Heart right ventricle (tissue), 16 donors: ENCODE data around the gene RNASE2. TPM values are rescaled to one million over a fixed set of nuclear protein-coding genes. Genes with fewer than 3 reads are reported as not detected.

Source experiments
- ATAC-seq, 8 donors: fragments of 200-7000 bp; cut with Tn5 transposase; one replicate each; pipeline ENCODE4 v1.9.1; 2020; ENCODE audit warnings: mild to moderate bottlenecking in 8 of 8, moderate library complexity in 8 of 8, moderate number of reproducible peaks in 1 of 8
- DNase-seq, 2 donors: peaks; one replicate each; pipeline ENCODE4 v3.0.0-alpha.2; 2020
- H3K27ac ChIP-seq, 10 donors: fragments of 200-600 bp; sonication (generic) in 2 of 10; one replicate each; pipeline versions ENCODE4 v1.5.0 to v1.8.0; 2020 to 2022; ENCODE audit warnings: mild to moderate bottlenecking in 3 of 10
- H3K27me3 ChIP-seq, 7 donors: fragments of 200-600 bp; one replicate each; pipeline ENCODE4 v1.8.0; 2021 to 2022; ENCODE audit warnings: mild to moderate bottlenecking in 2 of 7
- H3K36me3 ChIP-seq, 9 donors: fragments of 200-600 bp; sonication (generic) in 1 of 9; one replicate each; pipeline versions ENCODE4 v1.5.0 to v1.8.0; 2020 to 2022; ENCODE audit warnings: mild to moderate bottlenecking in 2 of 9
- H3K4me1 ChIP-seq, 9 donors: fragments of 200-600 bp; sonication (generic) in 1 of 9; one replicate each; pipeline versions ENCODE4 v1.5.0 to v1.8.0; 2020 to 2022; ENCODE audit warnings: mild to moderate bottlenecking in 4 of 9
- H3K4me3 ChIP-seq, 10 donors: fragments of 200-600 bp; sonication (generic) in 2 of 10; one replicate each; pipeline versions ENCODE4 v1.5.0 to v1.8.0; 2020 to 2022; ENCODE audit warnings: mild to moderate bottlenecking in 7 of 10, moderate library complexity in 2 of 10
- H3K9me3 ChIP-seq, 11 donors: fragments of 200-600 bp in 10 of 11; sonication (generic) in 2 of 11; one replicate each; pipeline versions ENCODE4 v1.5.0 to v1.8.0; 2013 to 2022; ENCODE audit warnings: mild to moderate bottlenecking in 2 of 11, control low read depth in 1 of 11, moderate library complexity in 1 of 11
- CTCF ChIP-seq, 9 donors: fragments of 200-600 bp; sonication (generic) in 2 of 9; IDR thresholded peaks; one replicate each; pipeline versions ENCODE4 v1.5.0 to v1.8.0; 2021 to 2022; ENCODE audit warnings: antibody characterized with exemption in 9 of 9, mild to moderate bottlenecking in 5 of 9, moderate library complexity in 1 of 9
- WGBS, 2 donors: extraction: QIAGEN DNeasy Blood & Tissue Kit; methylation state at CpG; one replicate each; pipeline ENCODE4 v1.1.7; 2013; ENCODE audit warnings: inconsistent platforms in 1 of 2; 5-methylcytosine and 5-hydroxymethylcytosine counted together
- intact Hi-C, 10 donors: fragments of 100-400 bp; cut with DNase I; formaldehyde crosslinking; loops; one replicate each; pipeline versions ENCODE4 v1.11.1 to v1.14.2; 2022
- polyA plus RNA-seq, 2 donors: library from polyadenylated mRNA; stranded (reverse); fragments of 200-250 nt; gene quantifications; one replicate each; pipeline ENCODE4 v1.2.3, GENCODE V29; 2013
- total RNA-seq, 10 donors: library from RNA; stranded (reverse); fragmentation: NEBNext Ultra II Directional in 3 of 10; extraction: Animal tissue kit (Norgen Biotek cat#: 25700) in 3 of 10; gene quantifications; one replicate each; pipeline versions ENCODE4 v1.2.1 to v1.2.4, GENCODE V29; 2021 to 2023
- donor health status: Arrhythmogenic right ventricular cardiomyopathy.
- donor health status: ischemic (EF 13 %, LVEDD 7.1; RV severe dilation, severe dysfunction).
- donor health status: healthy with polysubstance abuse.
- donor health status: DM: no; HTN: yes; CAD: no.
- donor health status: DM: no; HTN: no; CAD: no.
- donor health status: ischemic (EF 25% LVEDD 6.9; RV normal size, moderate dysfunction).
- donor health status: ischemic (EF 25% LVEDD 5.7; RV mildly dilated, moderate dysfunction).
- donor health status: healthy.
- donor health status: DM: yes; HTN: yes; CAD: no.
- donor health status: Ischemic cardiomyopathy.
- donor health status: ischemic (EF 35%, LVEDD 5.7; RV mildly dilated, moderate dysfunction).
- donor health status: nonischemic (EF 11% LVEDD 7.7; RV severe dilation, severe dysfunction).
- donor health status: DM: yes; HTN: yes; CAD: no.
- donor health status: PGD.
- donor health status: ischemic (EF 29% LVEDD 5.4; RV normal size, mild dysfunction).
- donor health status: nonischemic (EF 23%, LVEDD 6.1; RV moderate dilation, normal function).

RNASE2 gene
- total and polyA plus RNA-seq, 12 donors: 1.2 to 7.8 (median 3.7) TPM; not detected in 6

GRCh38 chr14:20988717-20989470, 33.6 kb downstream of the RNASE2 start:
- peak overlapping the region; percentile 46 to 97 (median 86) for H3K4me3 ChIP-seq
- TF ChIP-seq CTCF (IDR thresholded peaks at IDR 0.05): no peak
- intact Hi-C loops: no loop called here
- H3K9me3 ChIP-seq: no peaks in the 10 kb centered on the region
- ATAC-seq: no peak
- WGBS, 2 donors: 90% methylated on average over 15 of the region's 15 CpGs
- H3K27me3 ChIP-seq: no peaks in the 10 kb centered on the region
- H3K4me1 ChIP-seq: peaks cover 5 to 46% (median 26%) of the 10 kb centered on the region in 9 donors
- H3K36me3 ChIP-seq: peaks cover 0 to 30% (median 23%) of the 10 kb centered on the region in 9 donors
- peak overlapping the region; percentile 49 to 87 (median 84) for H3K27ac ChIP-seq
- no peak for DNase-seq

DNA sequence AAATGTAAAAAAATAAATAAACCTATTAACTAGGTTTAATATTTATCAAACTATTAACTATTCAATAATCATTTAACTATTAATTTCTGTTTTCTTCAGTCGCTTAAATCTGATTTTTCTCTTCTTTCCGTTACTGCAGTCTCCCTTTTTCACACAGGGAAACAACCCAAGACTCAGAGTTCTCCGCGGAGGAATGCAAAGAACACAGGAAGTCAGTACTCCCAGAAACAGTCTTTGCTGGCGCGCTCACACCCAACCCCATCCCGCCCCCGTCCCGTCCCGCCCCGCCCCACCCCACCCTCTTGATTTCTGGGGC, 34.1 kb downstream of the RNASE2 start:
- Histone ChIP-seq H3K4me1 (peaks cover 5 to 46% (median 26%) of the 10 kb centered on the region in 9 donors), H3K27ac (peak overlapping the region; percentile 49 to 87 (median 84)), H3K4me3 (peak overlapping the region; percentile 46 to 97 (median 86)), H3K9me3 (no peaks in the 10 kb centered on the region), H3K36me3 (peaks cover 0 to 35% (median 29%) of the 10 kb centered on the region in 9 donors), H3K27me3 (no peaks in the 10 kb centered on the region)
- no peak for ATAC-seq
- DNase-seq: no peak
- WGBS, 2 donors: 1 to 3% methylated on average over 11 of the region's 11 CpGs
- TF ChIP-seq CTCF (IDR thresholded peaks at IDR 0.05): no peak
- intact Hi-C loops: no loop called here

DNA sequence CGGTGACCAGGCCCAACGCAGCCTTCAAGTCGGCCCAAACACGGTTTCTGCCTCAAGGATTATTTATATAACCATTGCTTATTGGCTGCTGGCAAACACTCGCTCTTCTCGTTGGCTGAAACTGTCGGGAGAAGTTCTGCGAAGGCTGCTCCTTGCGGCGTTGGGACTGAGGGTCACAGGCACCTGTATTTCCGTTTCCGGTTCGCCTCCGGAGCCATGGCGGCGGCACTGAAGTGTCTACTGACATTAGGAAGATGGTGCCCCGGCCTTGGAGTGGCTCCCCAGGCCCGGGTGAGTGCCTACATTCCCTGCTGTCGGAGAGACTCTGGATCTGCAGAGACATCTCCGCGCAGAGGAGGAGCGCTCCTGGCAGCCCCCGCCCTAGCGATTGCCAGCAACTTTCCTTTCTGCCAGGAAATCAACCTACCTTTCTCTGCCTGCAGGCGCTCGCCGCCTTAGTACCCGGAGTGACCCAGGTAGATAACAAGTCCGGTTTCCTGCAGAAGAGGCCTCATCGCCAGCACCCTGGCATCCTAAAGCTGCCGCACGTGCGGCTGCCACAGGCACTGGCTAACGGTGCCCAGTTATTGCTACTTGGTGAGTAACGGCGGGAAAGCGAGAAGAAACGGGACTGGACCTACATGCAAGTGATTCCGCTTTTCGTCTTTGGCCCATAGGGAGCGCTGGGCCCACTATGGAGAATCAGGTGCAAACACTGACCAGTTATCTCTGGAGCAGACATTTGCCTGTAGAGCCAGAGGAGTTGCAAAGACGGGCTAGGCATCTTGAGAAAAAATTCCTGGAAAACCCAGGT, 34.7 kb downstream of the RNASE2 start, which contains the start of gene METTL17:
Gene METTL17, plus strand, starts transcription at position 194 of the 814 bp plus-strand sequence. Its CDS starts 23 bp downstream, at position 217.
- Histone ChIP-seq H3K4me1 (peaks cover 5 to 46% (median 26%) of the 10 kb centered on the region in 9 donors), H3K27ac (peak within 1 kb of the TSS; percentile 49 to 87 (median 84)), H3K27me3 (no peaks in the 10 kb centered on the region), H3K9me3 (no peaks in the 10 kb centered on the region), H3K36me3 (peaks cover 0 to 41% (median 34%) of the 10 kb centered on the region in 9 donors), H3K4me3 (peak within 1 kb of the TSS; percentile 46 to 97 (median 86))
- 0% methylated on average over 42 of the region's 42 CpGs for WGBS, 2 donors
- ATAC-seq: peak; percentile 95 to 98 (median 97)
- DNase-seq: peak; percentile 87 to 93
- TF ChIP-seq CTCF (IDR thresholded peaks at IDR 0.05): peak in 5 of 9 donors; percentile 14 to 40 (median 28)
- intact Hi-C loops: no loop called here

- no peak for TF ChIP-seq CTCF (IDR thresholded peaks at IDR 0.05)
- Histone ChIP-seq H3K27ac (no peak overlapping the region), H3K9me3 (no peaks in the 10 kb centered on the region), H3K27me3 (no peaks in the 10 kb centered on the region), H3K4me3 (no peak overlapping the region), H3K4me1 (peaks cover 0 to 8% (median 5%) of the 10 kb centered on the region in 9 donors), H3K36me3 (peaks cover 0 to 66% (median 58%) of the 10 kb centered on the region in 9 donors)
- intact Hi-C loops: no loop called here
- WGBS, 2 donors: 87 to 89% methylated on average over 14 of the region's 14 CpGs
- DNase-seq (no peak), ATAC-seq (no peak)
These were observed 41.2 kb downstream of the RNASE2 start for GRCh38 chr14:20996521-20996920.
